Lower leg skin (tissue), 3 donors: Measurements from ENCODE around the gene ACSL3.

Source experiments
- CTCF ChIP-seq, 3 donors: fragments of 450-650 bp; IDR thresholded peaks; one replicate each; pipeline ENCODE4 v1.5.1; 2016; ENCODE audit warnings: antibody characterized with exemption in 3 of 3, mild to moderate bottlenecking in 3 of 3, moderate library complexity in 2 of 3
- POLR2A ChIP-seq, 2 donors: fragments of 450-650 bp; IDR thresholded peaks; one replicate each; pipeline ENCODE4 v1.6.1; 2016 to 2017; ENCODE audit warnings: antibody characterized with exemption in 2 of 2, mild to moderate bottlenecking in 1 of 2, moderate library complexity in 1 of 2

- TF ChIP-seq POLR2A (IDR thresholded peaks at IDR 0.05) (no peak), CTCF (IDR thresholded peaks at IDR 0.05) (no peak)
These were observed 66.8 kb downstream of the ACSL3 start for GRCh38 chr2:222927600-222927999.
